Suprapubic skin (tissue), 4 donors: ENCODE measurements around the gene STK24. TPM values are rescaled to one million over a fixed set of nuclear protein-coding genes. Genes with fewer than 3 reads are reported as not detected.

Source experiments
- DNase-seq, 2 donors: peaks; one replicate each; pipeline ENCODE4 v3.0.0-alpha.2; 2019; ENCODE audit warnings: low spot score in 2 of 2
- H3K27ac ChIP-seq: fragments of 200-600 bp; sonication (generic); one replicate; pipeline ENCODE4 v1.5.1; 2019
- H3K27me3 ChIP-seq: fragments of 200-600 bp; sonication (generic); one replicate; pipeline ENCODE4 v1.5.1; 2019
- H3K36me3 ChIP-seq: fragments of 200-600 bp; sonication (generic); one replicate; pipeline ENCODE4 v1.5.1; 2019
- H3K4me1 ChIP-seq: fragments of 200-600 bp; sonication (generic); one replicate; pipeline ENCODE4 v1.5.1; 2019
- H3K4me3 ChIP-seq: fragments of 200-600 bp; sonication (generic); one replicate; pipeline ENCODE4 v1.5.1; 2019; ENCODE audit warnings: mild to moderate bottlenecking
- H3K9me3 ChIP-seq: fragments of 200-600 bp; sonication (generic); one replicate; pipeline ENCODE4 v1.5.1; 2019
- CTCF ChIP-seq, 2 donors: fragments of 200-600 bp in 1 of 2; fragments of 450-650 bp in 1 of 2; sonication (generic) in 1 of 2; IDR thresholded peaks; one replicate each; pipeline ENCODE4 v1.5.1; 2016 to 2019; ENCODE audit warnings: antibody characterized with exemption in 2 of 2, mild to moderate bottlenecking in 1 of 2, moderate library complexity in 1 of 2
- EP300 ChIP-seq: sonication (generic); formaldehyde crosslinking; IDR thresholded peaks from one replicate; pipeline ENCODE4 v1.6.1; 2017; ENCODE audit warnings: antibody characterized with exemption
- POLR2A ChIP-seq, 2 donors: fragments of 450-650 bp; IDR thresholded peaks; one replicate each; pipeline ENCODE4 v1.6.1; 2017; ENCODE audit warnings: antibody characterized with exemption in 2 of 2, mild to moderate bottlenecking in 2 of 2, moderate library complexity in 2 of 2
- POLR2AphosphoS5 ChIP-seq, 3 donors: sonication (generic); formaldehyde crosslinking; IDR thresholded peaks; one replicate each; pipeline ENCODE4 v1.6.1; 2017; ENCODE audit warnings: antibody characterized with exemption in 3 of 3
- WGBS: methylation state at CpG from one replicate; pipeline ENCODE4 v1.1.5; 2018; 5-methylcytosine and 5-hydroxymethylcytosine counted together
- total RNA-seq, 4 donors: library from RNA; depleted of rRNA; stranded (reverse); fragments of >200 nt; gene quantifications; one replicate each; pipeline ENCODE4 v1.1.0, GENCODE V29; 2016

The STK24 gene
- total RNA-seq, 4 donors from 2014 or later, result 132 to 200 (median 176) TPM

- Histone ChIP-seq H3K27ac (peak overlapping the region; percentile 44), H3K4me3 (no peak overlapping the region), H3K9me3 (no peaks in the 10 kb centered on the region), H3K4me1 (peaks cover 81% of the 10 kb centered on the region), H3K36me3 (peaks cover 5% of the 10 kb centered on the region), H3K27me3 (no peaks in the 10 kb centered on the region)
- 74% methylated on average over 6 of the region's 6 CpGs for WGBS
- no peak for DNase-seq
- no peak for TF ChIP-seq POLR2A (IDR thresholded peaks at IDR 0.05)
- TF ChIP-seq CTCF (IDR thresholded peaks at IDR 0.05), result no peak
- TF ChIP-seq EP300, result no peak
- no peak for TF ChIP-seq POLR2AphosphoS5 (IDR thresholded peaks at IDR 0.05)
Measured at GRCh38 chr13:98493042-98493712, 83.7 kb downstream of the STK24 start.

- TF ChIP-seq EP300, result no peak
- TF ChIP-seq CTCF (IDR thresholded peaks at IDR 0.05), result no peak
- TF ChIP-seq POLR2A (IDR thresholded peaks at IDR 0.05), result no peak
- no peak for TF ChIP-seq POLR2AphosphoS5 (IDR thresholded peaks at IDR 0.05)
- peaks cover 5% of the 10 kb centered on the region for H3K36me3 ChIP-seq
- H3K4me3 ChIP-seq, result no peak overlapping the region
- H3K27ac ChIP-seq, result peak overlapping the region; percentile 44
- H3K9me3 ChIP-seq, result no peaks in the 10 kb centered on the region
- H3K27me3 ChIP-seq, result no peaks in the 10 kb centered on the region
- WGBS, result 84% methylated on average over 6 of the region's 6 CpGs
- no peak for DNase-seq
- peaks cover 80% of the 10 kb centered on the region for H3K4me1 ChIP-seq
Measured at GRCh38 chr13:98492335-98493041, 84.4 kb downstream of the STK24 start.

GRCh38 chr13:98490866-98491265, 86.0 kb downstream of the STK24 start:
- Histone ChIP-seq H3K27ac (no peak overlapping the region), H3K27me3 (no peaks in the 10 kb centered on the region), H3K36me3 (peaks cover 5% of the 10 kb centered on the region), H3K4me3 (no peak overlapping the region), H3K4me1 (peaks cover 80% of the 10 kb centered on the region), H3K9me3 (no peaks in the 10 kb centered on the region)
- 92% methylated on average over 8 of the region's 8 CpGs for WGBS
- DNase-seq, result peak in 1 of 2 donors; percentile 58
- TF ChIP-seq POLR2AphosphoS5 (IDR thresholded peaks at IDR 0.05), result no peak

- Histone ChIP-seq H3K27ac (no peak overlapping the region), H3K9me3 (no peaks in the 10 kb centered on the region), H3K4me3 (no peak overlapping the region), H3K27me3 (no peaks in the 10 kb centered on the region), H3K4me1 (peaks cover 80% of the 10 kb centered on the region), H3K36me3 (peaks cover 5% of the 10 kb centered on the region)
- DNase-seq, result no peak
- no peak for TF ChIP-seq EP300
- TF ChIP-seq POLR2AphosphoS5 (IDR thresholded peaks at IDR 0.05), result no peak
- TF ChIP-seq POLR2A (IDR thresholded peaks at IDR 0.05), result no peak
- no peak for TF ChIP-seq CTCF (IDR thresholded peaks at IDR 0.05)
- WGBS, result 79% methylated on average over 9 of the region's 9 CpGs
Measured at GRCh38 chr13:98490195-98490836, 86.6 kb downstream of the STK24 start.

- TF ChIP-seq POLR2AphosphoS5 (IDR thresholded peaks at IDR 0.05), result no peak
- no peak for TF ChIP-seq POLR2A (IDR thresholded peaks at IDR 0.05)
- no peak for TF ChIP-seq EP300
- no peak for TF ChIP-seq CTCF (IDR thresholded peaks at IDR 0.05)
- no peaks in the 10 kb centered on the region for H3K27me3 ChIP-seq
- peaks cover 5% of the 10 kb centered on the region for H3K36me3 ChIP-seq
- H3K4me3 ChIP-seq, result no peak overlapping the region
- H3K9me3 ChIP-seq, result no peaks in the 10 kb centered on the region
- peaks cover 80% of the 10 kb centered on the region for H3K4me1 ChIP-seq
- no peak overlapping the region for H3K27ac ChIP-seq
- peak in 1 of 2 donors; percentile 46 for DNase-seq
- WGBS, result 89% methylated on average over 8 of the region's 8 CpGs
Measured at GRCh38 chr13:98489446-98490194, 87.3 kb downstream of the STK24 start.
